Measurements from ENCODE around the gene TIAM2. TPM values are rescaled to one million over a fixed set of nuclear protein-coding genes. Genes with fewer than 3 reads are reported as not detected.
"Not testable (repeated sequence)": the region's sequence is repeated elsewhere in the genome, so short reads cannot be mapped to it uniquely, and the experiment has no call there.

The TIAM2 gene
- total RNA-seq, 1 donor from 2014 or later: 24.6 TPM

GRCh38 chr6:155261111-155261900 lies 266.2 kb downstream of the TIAM2 start:
- DNase-seq (ENCODE audit: low spot score): no peak

GRCh38 chr6:155262655-155263054 lies 267.5 kb downstream of the TIAM2 start:
- DNase-seq (ENCODE audit: low spot score): no peak

- no peak for DNase-seq (ENCODE audit: low spot score)
These were observed 268.4 kb downstream of the TIAM2 start, which contains the start of gene CLDN20 for GRCh38 chr6:155263373-155264063. Gene CLDN20, plus strand, starts transcription at chr6:155264013. Its CDS starts 11,707 bp downstream, at chr6:155275720.

GRCh38 chr6:155264693-155265320 lies 269.7 kb downstream of the TIAM2 start:
- no peak for DNase-seq (ENCODE audit: low spot score)

DNA sequence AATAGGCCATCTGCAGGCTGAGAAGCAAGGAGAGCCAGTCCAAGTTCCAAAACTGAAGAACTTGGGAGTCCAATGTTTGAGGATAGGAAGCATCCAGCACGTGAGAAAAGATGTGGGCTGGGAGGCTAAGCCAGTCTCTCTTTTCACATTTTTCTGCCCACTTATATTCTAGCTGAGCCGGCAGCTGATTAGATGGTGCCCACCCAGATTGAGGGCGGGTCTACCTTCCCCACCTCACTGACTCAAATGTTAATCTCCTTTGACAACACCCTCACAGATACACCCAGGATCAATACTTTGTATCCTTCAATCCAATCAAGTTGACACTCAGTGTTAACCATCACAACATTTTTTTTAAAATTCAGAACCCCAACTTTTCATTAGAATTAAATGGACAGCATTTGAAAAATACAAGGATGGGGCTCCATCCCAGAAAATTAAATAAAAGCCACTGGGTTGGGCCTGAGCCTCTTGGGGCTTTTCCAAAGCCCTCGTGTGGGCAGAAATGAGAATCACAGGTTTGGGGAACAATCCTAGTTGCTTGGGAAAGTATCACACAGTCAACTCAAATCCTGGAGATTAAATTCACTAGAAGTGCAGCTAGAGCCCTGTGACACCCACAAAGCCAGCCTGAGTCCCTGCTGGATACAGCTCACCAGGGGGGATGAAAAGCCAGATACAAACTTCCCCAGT lies 270.9 kb downstream of the TIAM2 start:
- no peak for DNase-seq (ENCODE audit: low spot score)

DNA sequence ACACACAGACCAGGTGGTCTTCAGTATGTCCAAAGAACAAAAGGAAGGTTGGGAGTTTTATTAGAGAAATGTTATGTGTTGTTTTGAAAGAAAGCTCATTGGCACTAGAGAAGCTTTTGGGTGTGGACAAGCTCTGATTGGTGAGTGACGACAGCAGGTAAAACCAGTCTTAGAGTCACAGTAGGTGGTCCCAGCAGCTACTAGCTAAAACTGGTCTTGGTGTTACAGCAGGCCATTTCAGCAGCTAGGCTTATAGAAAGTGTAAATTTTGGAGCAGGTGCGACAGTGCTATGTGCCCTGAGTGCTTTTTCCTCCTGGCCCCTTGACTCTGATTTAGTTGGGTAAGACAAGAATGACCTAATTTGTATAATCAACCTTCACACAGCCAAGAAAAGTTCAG lies 272.3 kb downstream of the TIAM2 start:
- DNase-seq (ENCODE audit: low spot score): no peak

GRCh38 chr6:155268088-155268867 lies 273.2 kb downstream of the TIAM2 start:
- not testable (repeated sequence) for DNase-seq (ENCODE audit: low spot score)

GRCh38 chr6:155269765-155270164 lies 274.6 kb downstream of the TIAM2 start:
- no peak for DNase-seq (ENCODE audit: low spot score)

GRCh38 chr6:155270561-155271091 lies 275.5 kb downstream of the TIAM2 start:
- no peak for DNase-seq (ENCODE audit: low spot score)

GRCh38 chr6:155271145-155271544 lies 276.0 kb downstream of the TIAM2 start:
- DNase-seq (ENCODE audit: low spot score): no peak

DNA sequence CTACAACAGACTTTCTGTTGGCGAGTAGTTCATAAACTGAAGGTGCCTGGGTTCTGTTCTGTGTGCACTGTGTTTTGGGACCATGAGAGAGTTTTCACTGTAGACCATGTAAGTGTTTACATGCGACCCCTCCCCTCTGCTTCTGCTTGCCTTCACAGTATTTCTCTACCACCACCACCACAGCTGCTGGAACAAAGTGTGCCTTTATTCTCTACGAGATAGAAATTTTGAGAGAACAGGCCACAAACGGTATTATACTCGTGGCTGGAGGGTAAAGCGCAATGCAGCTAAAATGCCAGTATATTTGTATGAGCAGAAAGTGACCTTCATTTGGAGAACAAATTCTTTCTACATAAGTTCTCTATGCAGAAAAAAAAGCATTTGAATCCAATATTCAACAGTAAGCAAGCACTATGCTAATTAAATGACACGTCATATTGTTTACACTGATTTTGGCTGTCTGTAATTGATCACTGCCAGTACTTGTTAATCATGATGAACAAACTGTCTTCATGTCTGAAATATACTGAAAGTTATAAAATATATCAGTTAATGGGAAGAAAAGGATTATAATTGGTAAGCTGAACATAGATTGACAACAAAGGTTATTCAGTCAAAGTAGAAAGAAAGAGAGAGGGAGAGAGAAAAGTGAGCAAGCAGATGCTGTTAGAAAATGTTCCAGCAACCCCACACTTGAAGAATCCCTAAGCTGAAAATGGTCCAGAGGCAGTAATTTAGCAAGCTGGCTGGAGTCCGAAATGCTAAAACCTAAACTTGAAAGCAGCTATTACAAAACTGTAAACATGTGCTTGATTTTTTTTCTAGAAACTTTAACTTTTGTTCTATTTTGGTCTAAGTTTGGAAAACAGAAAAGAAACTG lies 277.5 kb downstream of the TIAM2 start:
- DNase-seq (ENCODE audit: low spot score): no peak

GRCh38 chr6:155273431-155273830 lies 278.3 kb downstream of the TIAM2 start:
- no peak for DNase-seq (ENCODE audit: low spot score)

GRCh38 chr6:155274106-155274505 lies 279.0 kb downstream of the TIAM2 start:
- no peak for DNase-seq (ENCODE audit: low spot score)

GRCh38 chr6:155274533-155274932 lies 279.4 kb downstream of the TIAM2 start:
- no peak for DNase-seq (ENCODE audit: low spot score)

DNA sequence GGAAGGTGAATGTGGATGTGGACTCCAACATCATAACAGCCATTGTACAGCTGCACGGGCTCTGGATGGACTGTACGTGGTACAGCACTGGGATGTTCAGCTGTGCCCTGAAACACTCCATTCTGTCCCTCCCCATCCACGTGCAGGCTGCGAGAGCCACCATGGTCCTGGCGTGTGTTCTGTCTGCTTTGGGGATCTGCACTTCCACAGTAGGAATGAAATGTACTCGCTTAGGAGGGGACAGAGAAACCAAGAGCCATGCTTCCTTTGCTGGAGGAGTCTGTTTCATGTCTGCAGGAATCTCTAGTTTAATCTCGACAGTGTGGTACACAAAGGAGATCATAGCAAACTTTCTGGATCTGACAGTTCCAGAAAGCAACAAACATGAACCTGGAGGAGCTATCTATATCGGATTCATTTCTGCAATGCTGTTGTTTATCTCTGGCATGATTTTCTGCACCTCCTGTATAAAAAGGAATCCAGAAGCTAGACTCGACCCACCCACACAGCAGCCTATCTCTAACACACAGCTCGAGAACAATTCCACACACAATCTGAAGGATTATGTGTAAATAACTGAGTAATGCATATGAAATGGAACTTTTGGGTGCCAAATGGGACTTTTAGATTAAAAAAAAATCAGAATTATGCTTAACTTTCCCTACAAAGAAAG lies 280.8 kb downstream of the TIAM2 start:
- no peak for DNase-seq (ENCODE audit: low spot score)

DNA sequence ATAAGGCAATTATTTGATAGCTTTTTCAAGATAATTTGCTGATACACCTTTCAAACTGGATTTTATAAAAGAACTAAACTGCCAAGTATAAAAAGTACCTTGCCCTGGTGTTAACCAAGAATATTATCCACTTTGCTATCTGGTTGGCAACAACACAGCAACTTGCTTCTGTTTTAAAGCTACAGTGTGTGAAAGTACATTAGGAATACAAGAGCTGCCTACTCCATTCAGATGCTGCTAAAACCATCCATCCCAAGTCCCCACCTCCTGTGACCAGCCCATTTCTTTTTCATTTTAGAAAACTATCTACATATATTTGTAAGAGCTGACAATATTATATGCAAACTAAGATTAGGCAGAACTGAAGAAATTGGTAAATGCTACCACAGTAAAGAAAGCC lies 281.5 kb downstream of the TIAM2 start:
- no peak for DNase-seq (ENCODE audit: low spot score)

DNA sequence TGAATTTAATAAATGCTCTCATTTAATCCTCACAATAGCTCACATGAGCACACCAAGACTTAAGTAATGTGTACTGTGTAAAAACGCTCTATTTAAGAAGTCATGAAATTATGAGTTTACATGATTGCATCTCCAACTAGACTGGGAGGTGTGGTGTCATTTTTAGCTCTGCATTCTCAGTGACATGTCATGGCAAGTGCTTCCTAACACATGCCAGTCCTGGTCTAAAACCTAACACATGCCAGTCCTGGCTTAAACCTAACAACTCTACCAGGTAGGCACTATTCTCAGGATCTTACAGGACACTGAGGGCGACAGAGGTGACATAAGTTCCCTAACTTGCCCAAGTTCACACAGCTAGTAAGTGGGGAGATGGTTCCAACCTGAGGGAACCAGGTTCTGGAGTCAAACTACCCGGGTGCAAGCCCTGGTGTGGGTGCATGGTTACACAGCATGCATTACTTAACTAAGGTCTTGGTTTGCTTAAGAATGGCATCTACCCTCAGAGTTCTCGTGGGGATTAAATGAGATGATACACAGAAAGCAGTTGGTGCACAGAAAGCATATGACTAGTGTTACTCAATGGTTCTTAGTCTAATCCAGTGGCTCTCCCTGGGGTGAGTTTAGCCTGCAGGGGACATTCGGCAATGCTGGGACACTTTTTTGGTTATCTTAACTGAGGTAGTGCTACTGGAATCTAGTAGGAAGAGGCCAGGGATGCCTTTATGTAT lies 283.4 kb downstream of the TIAM2 start:
- no peak for DNase-seq (ENCODE audit: low spot score)

DNA sequence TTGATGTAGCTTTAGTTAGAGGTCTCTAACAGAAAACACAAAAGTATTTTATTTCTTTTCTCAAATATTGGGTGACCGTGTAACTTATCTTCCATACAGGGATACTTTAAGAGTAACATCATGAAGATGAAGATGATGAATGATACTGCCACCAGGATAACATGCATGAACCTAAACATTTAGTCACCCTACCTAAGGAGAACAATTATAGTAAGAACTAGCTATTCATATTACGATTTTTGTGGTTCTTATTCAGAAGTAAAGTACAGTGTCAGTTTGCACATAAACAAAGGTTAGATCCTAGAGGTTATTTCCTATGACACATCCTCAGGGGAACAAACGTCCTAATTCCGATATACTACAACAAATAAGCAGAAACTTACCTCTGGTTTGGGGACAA lies 289.7 kb downstream of the TIAM2 start:
- DNase-seq (ENCODE audit: low spot score): no peak

GRCh38 chr6:155287762-155288161 lies 292.6 kb downstream of the TIAM2 start:
- DNase-seq (ENCODE audit: low spot score): no peak

All from mucosa of gallbladder (tissue), 1 donor.